ENCODE results near the gene JPH3.
A peak's percentile ranks its signal among the peaks of the same experiment; 100 is the strongest.
"Not testable (repeated sequence)": the region's sequence is repeated elsewhere in the genome, so short reads cannot be mapped to it uniquely, and the experiment has no call there.

JPH3 gene

DNA sequence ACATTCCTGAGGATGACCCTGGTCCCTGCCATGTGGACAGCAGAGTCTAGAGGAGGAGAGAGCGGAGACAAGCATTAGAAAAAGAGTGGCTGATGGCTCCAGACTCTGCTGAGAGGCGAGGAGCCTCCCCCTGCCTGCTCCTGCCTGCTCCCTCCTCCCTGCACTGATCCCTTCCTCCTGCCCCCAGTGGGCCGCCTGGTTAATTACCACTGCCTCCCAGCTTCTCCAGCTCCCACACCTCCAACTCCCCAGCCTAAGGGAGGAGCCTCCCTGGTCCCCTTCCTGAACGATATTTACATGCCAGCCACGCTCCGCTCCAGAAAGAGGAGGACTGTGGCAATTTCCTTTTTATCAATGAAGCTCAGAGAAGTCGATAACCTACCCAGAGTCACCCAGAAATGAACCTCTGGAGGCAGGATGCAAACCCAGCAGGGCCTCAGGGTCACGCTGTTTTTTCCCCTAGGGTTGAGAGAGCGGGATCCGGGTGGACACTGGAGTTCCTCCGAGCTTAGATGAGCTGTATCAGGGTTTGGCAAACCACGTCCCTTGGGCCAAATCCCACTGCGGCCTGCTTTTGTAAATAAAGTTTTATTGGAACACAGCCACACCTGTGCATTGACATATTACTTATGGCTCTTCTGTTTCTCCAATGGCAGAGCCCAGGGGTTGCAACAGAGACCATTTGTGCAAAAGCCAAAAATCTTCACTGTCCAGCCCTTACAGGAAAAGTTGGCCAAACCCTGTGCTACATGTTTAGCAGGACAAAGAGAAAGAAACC, 27.1 kb upstream of the JPH3 start:
- no peak for DNase-seq

- DNase-seq: peak; percentile 27 to 67
These were observed 26.1 kb upstream of the JPH3 start for GRCh38 chr16:87576171-87576570.

- not testable (repeated sequence) for DNase-seq
These were observed 24.0 kb upstream of the JPH3 start for GRCh38 chr16:87578142-87578930.

DNA sequence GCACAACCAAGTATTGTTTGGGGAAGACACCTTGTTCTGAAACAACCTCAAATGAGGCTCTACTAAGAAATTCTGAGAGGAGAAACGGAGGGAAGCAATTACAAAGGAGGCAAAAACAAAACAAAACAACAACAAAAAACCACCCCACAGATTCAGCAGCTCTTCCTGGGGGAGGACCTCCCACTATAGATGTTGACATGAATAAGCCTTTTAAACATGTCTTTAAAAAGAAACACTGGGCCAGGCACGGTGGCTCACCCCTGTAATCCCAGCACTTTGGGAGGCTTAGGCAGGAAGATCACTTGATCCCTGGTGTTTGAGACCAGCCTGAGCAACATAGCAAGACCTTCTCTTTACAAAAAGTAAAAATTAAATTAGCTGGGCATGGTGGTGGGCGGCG, 22.6 kb upstream of the JPH3 start:
- no peak for DNase-seq

DNA sequence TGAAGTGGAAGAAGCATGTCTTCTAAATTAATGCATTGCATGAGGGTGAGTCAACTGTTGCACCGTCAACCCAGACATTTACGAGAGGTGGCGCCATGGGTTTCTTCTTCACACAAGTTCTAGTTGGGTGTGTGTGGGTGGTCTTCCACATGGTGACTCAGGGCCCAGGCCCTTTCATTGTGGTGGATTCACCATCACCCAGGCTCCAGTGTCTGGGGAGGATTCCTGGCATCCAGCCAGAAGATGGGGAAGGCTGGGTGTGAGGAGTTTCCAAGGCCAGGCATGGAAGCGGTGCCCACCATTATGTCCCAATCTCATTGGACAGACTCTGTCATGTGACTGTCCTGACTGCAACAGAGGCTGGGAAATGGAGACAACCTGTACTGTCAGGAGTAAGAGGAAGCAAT, 21.4 kb upstream of the JPH3 start:
- peak; percentile 45 to 71 for DNase-seq

- DNase-seq: peak; percentile 32 to 53
These were observed 20.5 kb upstream of the JPH3 start for GRCh38 chr16:87581857-87582215.

DNA sequence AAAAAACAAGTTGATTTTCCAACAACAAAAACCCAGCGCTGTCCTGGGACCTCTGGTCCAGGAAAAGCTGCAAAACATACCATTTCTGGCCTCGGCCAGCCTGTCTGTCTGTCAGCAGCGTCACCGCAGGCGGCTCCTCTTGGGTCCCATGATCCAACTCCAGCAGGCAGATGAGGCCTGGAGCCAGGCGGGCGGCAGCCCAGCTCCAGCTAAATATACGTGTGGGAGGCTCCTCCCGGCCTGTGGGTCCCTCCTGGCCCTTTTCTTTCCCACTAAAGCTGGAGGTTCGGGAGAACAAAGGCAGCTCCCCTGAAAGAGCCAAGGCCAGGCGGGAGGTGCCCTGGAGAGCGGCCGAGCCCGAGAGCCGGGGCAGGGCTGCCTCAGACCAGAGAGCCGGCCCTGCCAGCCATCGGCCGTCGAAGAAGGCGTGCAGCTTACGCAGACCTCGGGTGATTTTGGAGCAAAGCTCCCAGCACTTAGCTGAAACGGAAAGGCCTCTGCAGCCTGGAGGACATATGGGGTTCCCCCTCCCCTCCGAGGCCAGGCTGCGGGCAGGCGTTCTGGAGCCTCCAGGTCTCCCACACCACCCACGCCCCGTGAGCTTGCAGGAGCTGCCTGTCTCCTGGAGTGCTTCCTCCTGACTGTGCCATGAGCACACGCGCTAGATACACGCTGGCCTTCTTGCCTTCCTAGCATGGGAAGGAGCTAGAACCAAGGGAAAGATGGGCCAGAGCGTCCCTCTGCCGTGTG, 19.9 kb upstream of the JPH3 start:
- no peak for DNase-seq

GRCh38 chr16:87582966-87583325, 19.4 kb upstream of the JPH3 start:
- no peak for DNase-seq

- DNase-seq: no peak
These were observed 18.7 kb upstream of the JPH3 start for GRCh38 chr16:87583453-87584131.

DNA sequence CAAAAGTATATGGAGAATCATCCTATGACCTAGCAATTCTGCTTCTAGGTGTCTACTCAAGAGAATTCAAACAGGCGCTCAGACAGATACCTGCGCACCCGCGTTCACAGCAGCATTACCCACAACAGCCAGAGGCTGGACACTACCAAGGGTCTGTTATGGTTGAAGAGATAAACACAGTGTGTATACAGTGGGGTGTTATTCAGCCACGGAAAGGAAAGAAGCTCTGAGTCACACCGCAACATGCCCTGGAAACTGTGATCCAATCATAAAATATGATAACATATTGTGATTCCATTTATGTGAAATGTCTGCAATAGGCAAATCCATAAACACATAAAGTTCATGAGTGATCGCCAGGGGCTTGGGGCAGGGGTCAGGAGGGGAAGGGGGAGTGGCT, 18.0 kb upstream of the JPH3 start:
- no peak for DNase-seq

DNA sequence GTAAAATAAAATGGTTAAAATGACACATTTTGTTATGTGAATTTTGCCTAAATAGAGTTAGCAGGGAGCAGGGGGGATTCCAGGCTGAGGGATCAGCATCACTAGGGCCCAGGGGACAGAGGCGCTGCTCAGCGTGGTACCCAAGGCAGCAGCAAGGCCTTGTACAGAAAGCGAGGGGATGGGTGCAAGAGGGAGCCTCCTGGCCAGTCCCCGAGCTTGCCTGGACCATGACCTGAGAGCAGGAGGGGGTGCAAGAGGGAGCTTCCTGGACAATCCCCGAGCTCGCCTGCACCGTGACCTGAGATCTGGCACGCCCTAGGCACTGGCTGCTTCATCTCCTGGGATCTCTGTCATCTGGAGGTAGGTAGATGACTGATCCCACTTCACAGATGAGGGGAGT, 17.3 kb upstream of the JPH3 start:
- no peak for DNase-seq

DNA sequence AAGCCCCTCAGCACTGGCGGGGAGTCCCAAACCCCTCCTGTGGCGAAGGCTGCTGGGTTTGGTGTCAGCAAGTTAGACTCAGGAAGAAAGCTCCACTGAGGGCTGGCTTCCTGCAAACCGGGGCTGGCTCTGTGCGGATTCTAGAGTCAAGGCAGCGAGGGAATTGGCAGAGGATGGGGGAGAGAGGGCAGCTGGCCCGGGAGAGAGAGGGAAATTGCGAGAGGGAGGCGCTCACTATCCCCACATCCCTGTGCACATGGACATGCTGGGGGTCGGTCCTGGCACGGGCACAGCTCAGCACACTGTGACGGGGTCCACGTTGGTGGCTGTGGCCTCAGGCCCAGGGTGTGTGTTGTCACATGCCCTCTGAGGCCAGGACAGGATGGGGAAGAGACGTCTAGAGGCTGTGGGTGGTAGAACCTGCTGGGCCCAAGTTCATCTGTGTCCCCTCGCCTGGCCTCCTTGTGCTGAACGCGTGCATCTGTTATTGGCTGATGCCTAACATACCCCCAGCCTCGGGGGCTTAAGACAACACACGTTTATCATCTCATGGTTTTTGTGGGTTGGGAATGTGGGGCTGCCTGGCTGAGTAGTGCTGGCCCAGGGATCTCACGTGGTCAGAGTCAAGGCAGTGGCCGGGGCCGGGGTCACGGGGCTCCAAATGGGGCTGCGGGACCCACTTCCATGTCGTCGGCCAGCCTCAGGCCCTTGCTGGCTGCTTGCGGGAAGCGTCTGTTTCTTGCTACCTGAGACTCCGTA, 16.7 kb upstream of the JPH3 start:
- DNase-seq: no peak

DNA sequence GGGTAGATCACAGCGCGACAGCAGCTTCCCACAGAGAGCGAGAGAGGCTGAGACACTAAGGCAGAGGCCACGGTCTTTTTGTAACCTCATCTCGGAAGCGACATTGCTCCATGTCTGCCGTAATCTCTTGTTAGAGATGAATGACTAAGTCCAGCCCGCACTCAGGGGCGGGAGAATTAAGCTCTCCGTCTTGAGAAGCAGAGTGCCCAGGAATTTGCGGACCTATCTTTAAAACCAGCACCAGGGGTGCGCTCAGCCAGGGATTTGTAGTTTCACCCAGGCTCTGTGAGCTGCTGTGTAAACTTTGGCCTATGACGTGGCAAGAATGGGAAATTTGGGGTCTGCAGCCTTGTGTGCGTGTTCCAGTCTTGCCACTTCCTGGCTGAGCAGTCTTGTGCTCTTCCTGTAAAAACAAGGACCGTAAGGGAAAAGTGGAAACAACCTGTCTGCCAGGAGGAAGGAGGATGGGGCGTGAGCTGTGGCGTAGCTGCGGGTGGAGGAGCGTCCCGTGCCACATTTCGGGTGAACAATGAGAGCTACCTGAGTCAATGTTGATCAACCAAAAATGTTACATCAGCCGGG, 16.0 kb upstream of the JPH3 start:
- DNase-seq: no peak

GRCh38 chr16:87587636-87588035, 14.7 kb upstream of the JPH3 start:
- no peak for DNase-seq

- DNase-seq: no peak
These were observed 10.1 kb upstream of the JPH3 start for GRCh38 chr16:87592018-87592712.

- no peak for DNase-seq
These were observed 8.5 kb upstream of the JPH3 start for GRCh38 chr16:87593710-87594258.

DNA sequence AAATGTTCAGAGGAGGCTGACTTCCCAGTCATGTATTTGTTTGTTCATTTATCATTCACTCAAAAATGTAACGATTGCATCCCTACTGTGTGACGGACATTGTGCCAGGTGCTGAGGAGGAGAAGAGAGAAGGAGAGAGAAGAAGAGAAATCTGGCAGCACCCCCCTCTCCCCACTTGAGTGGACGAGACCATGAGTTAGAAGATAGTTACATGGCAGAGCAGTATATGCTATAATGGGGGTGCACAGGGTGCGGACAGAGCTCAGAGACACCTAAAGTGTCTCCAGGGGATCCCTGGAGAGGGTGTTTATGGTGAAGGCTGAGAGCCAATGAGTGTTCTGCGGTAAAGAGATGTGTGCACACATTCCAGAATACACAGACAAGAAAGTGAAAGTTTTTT, 6.6 kb upstream of the JPH3 start:
- no peak for DNase-seq

DNA sequence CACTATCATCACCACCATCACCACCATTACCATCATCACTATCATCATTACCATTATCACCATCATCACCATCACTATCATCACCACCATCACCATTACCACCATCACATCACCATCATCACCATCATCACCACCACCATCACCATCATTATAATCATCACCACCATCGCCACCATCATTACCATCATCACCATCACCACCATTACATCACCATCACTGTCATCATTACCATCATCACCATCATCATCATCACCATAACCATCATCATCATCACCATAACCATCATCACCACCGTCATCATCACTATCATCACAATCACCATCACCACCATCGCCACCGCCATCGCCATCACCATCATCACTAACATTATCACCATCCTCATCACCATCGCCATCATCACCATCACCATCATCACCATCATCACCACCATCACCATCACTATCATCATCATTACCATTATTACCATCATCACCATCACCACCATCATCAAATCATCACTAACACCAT, 4.9 kb upstream of the JPH3 start:
- no peak for DNase-seq

DNA sequence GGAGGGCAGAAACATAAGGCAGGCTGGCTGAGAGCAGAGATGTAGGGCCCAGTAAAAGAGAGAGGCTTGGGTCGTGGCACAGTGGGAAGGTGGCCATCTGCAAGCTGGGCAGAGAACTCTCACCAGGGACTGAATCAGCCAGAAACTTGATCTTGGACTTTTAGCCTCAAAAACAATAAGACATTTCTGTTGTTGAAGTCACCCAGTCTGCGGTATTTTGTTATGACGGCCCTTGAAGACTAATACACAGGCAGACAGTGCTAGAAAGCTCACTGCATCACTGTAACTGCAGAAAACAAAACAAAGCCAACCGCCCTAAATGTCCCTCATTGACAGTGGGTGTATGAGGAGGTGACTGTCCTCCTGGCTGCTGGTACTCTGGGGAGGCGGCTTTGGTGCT, 3.9 kb upstream of the JPH3 start:
- DNase-seq: no peak

- DNase-seq: no peak
These were observed 2.1 kb upstream of the JPH3 start for GRCh38 chr16:87600246-87600645.
